PC-3 (cell line): ENCODE measurements around the gene ZG16. TPM values are rescaled to one million over a fixed set of nuclear protein-coding genes. Genes with fewer than 3 reads are reported as not detected.

Experiments used
- ATAC-seq: fragments of 200-7000 bp; cut with Tn5 transposase; 2 replicates; pipeline ENCODE4 v1.9.1; 2020; ENCODE audit warnings: mild to moderate bottlenecking, moderate library complexity
- BruUV-seq: library from RNA; stranded (reverse); fragments of 400-500 nt; replicated peaks from 2 replicates; lab custom pipeline; 2021; lab: Mats Ljungman, UMichigan
- CTCF ChIA-PET: fragments of 300-600 bp; sonication (Branson Sonifier 250); formaldehyde crosslinking; loops from one replicate; lab custom pipeline; 2022; ENCODE audit warnings: antibody characterized with exemption; lab: Charles Lee
- POLR2A ChIA-PET: fragments of 300-600 bp; sonication (Branson Sonifier 250); formaldehyde crosslinking; loops from one replicate; lab custom pipeline; 2022; ENCODE audit warnings: antibody characterized with exemption; ENCODE audit not compliant: unreplicated experiment; lab: Charles Lee
- DNase-seq: peaks from one replicate; pipeline ENCODE4 v3.0.0-alpha.2; 2015
- H2AFZ ChIP-seq: fragments of 300-600 bp; sonication (generic); 2 replicates; pipeline ENCODE4 v1.6.0; 2016; ENCODE audit warnings: antibody characterized with exemption, low read length
- H3F3A ChIP-seq: fragments of 300-600 bp; sonication (generic); one replicate; pipeline ENCODE4 v1.6.0; 2017; ENCODE audit warnings: antibody characterized with exemption, low read length, control low read depth, mild to moderate bottlenecking; ENCODE audit not compliant: unreplicated experiment
- H3K27ac ChIP-seq: fragments of 300-600 bp; sonication (generic); 2 replicates; pipeline ENCODE4 v1.5.1; 2016; ENCODE audit warnings: mild to moderate bottlenecking, low read length
- H3K27me3 ChIP-seq: fragments of 300-600 bp; sonication (generic); 2 replicates; pipeline ENCODE4 v1.6.1; 2016; ENCODE audit warnings: low read length, mixed read lengths
- H3K36me3 ChIP-seq: fragments of 300-600 bp; sonication (generic); 2 replicates; pipeline ENCODE4 v1.6.1; 2016; ENCODE audit warnings: low read depth, mixed run types, low read length, mixed read lengths
- H3K4me1 ChIP-seq: fragments of 300-600 bp; sonication (generic); 2 replicates; pipeline ENCODE4 v1.5.1; 2016; ENCODE audit warnings: low read length; ENCODE audit not compliant: insufficient read depth
- H3K4me2 ChIP-seq: fragments of 300-600 bp; sonication (generic); 2 replicates; pipeline ENCODE4 v1.6.0; 2016; ENCODE audit warnings: low read length
- H3K4me3 ChIP-seq: fragments of 300-600 bp; sonication (generic); 2 replicates; pipeline ENCODE4 v1.5.1; 2016; ENCODE audit warnings: mild to moderate bottlenecking, low read length, mixed read lengths
- H3K79me2 ChIP-seq: fragments of 300-600 bp; sonication (generic); 2 replicates; pipeline ENCODE4 v1.6.1; 2017; ENCODE audit warnings: low read length, mixed read lengths
- H3K9ac ChIP-seq: fragments of 300-600 bp; sonication (generic); 2 replicates; pipeline ENCODE4 v1.6.0; 2016; ENCODE audit warnings: mild to moderate bottlenecking, low read length
- H3K9me2 ChIP-seq: fragments of 300-600 bp; sonication (generic); replicated peaks from 2 replicates; pipeline ENCODE4 v1.6.1; 2016; ENCODE audit warnings: mixed run types, low read length, mixed read lengths
- H3K9me3 ChIP-seq: fragments of 300-600 bp; sonication (generic); 2 replicates; pipeline ENCODE4 v1.6.1; 2016; ENCODE audit warnings: low read length, mixed read lengths
- H4K20me1 ChIP-seq: fragments of 300-600 bp; sonication (generic); 2 replicates; pipeline ENCODE4 v1.6.1; 2016; ENCODE audit warnings: low read length, mixed read lengths
- CTCF ChIP-seq: fragments of 300-600 bp; sonication (generic); conservative IDR thresholded peaks from 2 replicates; pipeline ENCODE4 v1.5.1; 2017; ENCODE audit warnings: antibody characterized with exemption, low read depth, mild to moderate bottlenecking, low read length
- EZH2 ChIP-seq: fragments of 300-600 bp; sonication (generic); IDR thresholded peaks from one replicate; pipeline ENCODE4 v1.6.1; 2017; ENCODE audit warnings: antibody characterized with exemption, mild to moderate bottlenecking, low read length; ENCODE audit not compliant: unreplicated experiment
- EZH2phosphoT487 ChIP-seq: fragments of 300-600 bp; sonication (generic); IDR thresholded peaks from 2 replicates; pipeline ENCODE4 v1.6.1; 2018; ENCODE audit warnings: mild to moderate bottlenecking, antibody characterized with exemption, low read length, borderline replicate concordance
- intact Hi-C: fragments of 100-400 bp; cut with micrococcal nuclease; formaldehyde crosslinking; loops from 2 replicates; pipeline ENCODE4 v1.9.0; 2023
- total RNA-seq: library from RNA; depleted of rRNA; stranded (reverse); fragments of >200 nt; gene quantifications from 2 replicates; pipeline ENCODE4 v1.2.3, GENCODE V29; 2014

The ZG16 gene
- total RNA-seq, 1 experiment from 2014 or later: not detected

- POLR2A ChIA-PET: no interaction called here
- Histone ChIP-seq H2AFZ (no peak overlapping the region), H4K20me1 (no peaks in the 10 kb centered on the region), H3K27ac (no peak overlapping the region), H3K4me3 (no peak overlapping the region), H3K27me3 (no peaks in the 10 kb centered on the region), H3K36me3 (no peaks in the 10 kb centered on the region), H3K9ac (no peak overlapping the region), H3K9me2 (no peaks in the 10 kb centered on the region), H3F3A (no peaks in the 10 kb centered on the region), H3K4me2 (no peak overlapping the region), H3K79me2 (no peaks in the 10 kb centered on the region), H3K4me1 (no peaks in the 10 kb centered on the region), H3K9me3 (no peaks in the 10 kb centered on the region)
- intact Hi-C loops: no loop called here
- no peak for TF ChIP-seq EZH2phosphoT487
- ATAC-seq: no peak
- no peak for DNase-seq
- no TSS peak for BruUV-seq
- CTCF ChIA-PET: no interaction called here
These were observed 43.3 kb upstream of the ZG16 start for GRCh38 chr16:29734786-29735185.

- no peaks in the 10 kb centered on the region for H3K79me2 ChIP-seq
- H3K9me3 ChIP-seq: no peaks in the 10 kb centered on the region
- no peaks in the 10 kb centered on the region for H3K9me2 ChIP-seq
- no peak overlapping the region for H3K4me2 ChIP-seq
- ATAC-seq: no peak
- H3F3A ChIP-seq: no peaks in the 10 kb centered on the region
- no peaks in the 10 kb centered on the region for H4K20me1 ChIP-seq
- no peak for TF ChIP-seq EZH2phosphoT487
- no peak for TF ChIP-seq CTCF
- TF ChIP-seq EZH2: no peak
- intact Hi-C loops: no loop called here
- CTCF ChIA-PET: no interaction called here
- BruUV-seq: no TSS peak
- no peaks in the 10 kb centered on the region for H3K27me3 ChIP-seq
- H3K36me3 ChIP-seq: no peaks in the 10 kb centered on the region
- POLR2A ChIA-PET: no interaction called here
- no peak overlapping the region for H2AFZ ChIP-seq
- no peaks in the 10 kb centered on the region for H3K4me1 ChIP-seq
- H3K27ac ChIP-seq: no peak overlapping the region
- H3K4me3 ChIP-seq: no peak overlapping the region
- DNase-seq: no peak
- no peak overlapping the region for H3K9ac ChIP-seq
These were observed 41.9 kb upstream of the ZG16 start for GRCh38 chr16:29736112-29736511.

- H3K9me3 ChIP-seq: no peaks in the 10 kb centered on the region
- no peaks in the 10 kb centered on the region for H3K4me1 ChIP-seq
- H3K27me3 ChIP-seq: no peaks in the 10 kb centered on the region
- intact Hi-C loops: no loop called here
- H3K27ac ChIP-seq: no peak overlapping the region
- ATAC-seq (no peak), DNase-seq (no peak)
- no peak overlapping the region for H3K9ac ChIP-seq
- ChIA-PET POLR2A (no interaction called here), CTCF (interaction anchor here (0.6 kb wide), 1 partner anchor 43 kb away, joined by 7 read pairs; no protein-coding TSS in a partner anchor)
- TF ChIP-seq EZH2phosphoT487 (no peak), CTCF (no peak), EZH2 (no peak)
- H3K36me3 ChIP-seq: no peaks in the 10 kb centered on the region
- H4K20me1 ChIP-seq: no peaks in the 10 kb centered on the region
- H3F3A ChIP-seq: no peaks in the 10 kb centered on the region
- no peaks in the 10 kb centered on the region for H3K9me2 ChIP-seq
- H3K79me2 ChIP-seq: no peaks in the 10 kb centered on the region
- BruUV-seq: no TSS peak
- H3K4me3 ChIP-seq: no peak overlapping the region
- H2AFZ ChIP-seq: no peak overlapping the region
- no peak overlapping the region for H3K4me2 ChIP-seq
These were observed 41.3 kb upstream of the ZG16 start for GRCh38 chr16:29736764-29737163.
